Activated naive CD4-positive, alpha-beta T cell treated with anti-CD3 and anti-CD28 coated beads, Interleukin-2, amount 10 ng/mL, durations not matched to agents 7 days and 5 days (primary cell): ENCODE measurements around the gene SPCS2.
"Not testable (repeated sequence)": the region's sequence is repeated elsewhere in the genome, so short reads cannot be mapped to it uniquely, and the experiment has no call there.

Experiments
- CTCF ChIA-PET: fragments of 350-600 bp; sonication (Branson Sonifier 250); formaldehyde crosslinking; loops from one replicate; lab custom pipeline; 2021; ENCODE audit warnings: antibody characterized with exemption; lab: Charles Lee
- DNase-seq: peaks from one replicate; pipeline ENCODE4 v3.0.0-alpha.2; 2020
- H3K27ac Mint-ChIP-seq: one replicate; pipeline ENCODE4 v1.8.0; 2021; ENCODE audit warnings: mild to moderate bottlenecking, moderate library complexity, mixed read lengths
- H3K27me3 Mint-ChIP-seq: one replicate; pipeline ENCODE4 v1.8.0; 2021; ENCODE audit warnings: mild to moderate bottlenecking, mixed read lengths
- H3K36me3 Mint-ChIP-seq: one replicate; pipeline ENCODE4 v1.8.0; 2021; ENCODE audit warnings: mixed read lengths
- H3K4me1 Mint-ChIP-seq: one replicate; pipeline ENCODE4 v1.8.0; 2021; ENCODE audit warnings: mixed read lengths
- H3K4me3 Mint-ChIP-seq: one replicate; pipeline ENCODE4 v1.8.0; 2021; ENCODE audit warnings: mild to moderate bottlenecking, moderate library complexity, mixed read lengths
- H3K9me3 Mint-ChIP-seq: one replicate; pipeline ENCODE4 v1.8.0; 2021; ENCODE audit warnings: mixed read lengths

SPCS2 gene

GRCh38 chr11:74990941-74991340 is 41.9 kb downstream of the SPCS2 start:
- no peak for DNase-seq
- CTCF ChIA-PET: no interaction called here
- Mint-ChIP-seq H3K27me3 (peaks cover 3% of the 10 kb centered on the region), H3K9me3 (no peaks in the 10 kb centered on the region), H3K4me1 (peaks cover 28% of the 10 kb centered on the region), H3K36me3 (peaks cover 6% of the 10 kb centered on the region), H3K4me3 (no peak overlapping the region), H3K27ac (no peak overlapping the region)

DNA sequence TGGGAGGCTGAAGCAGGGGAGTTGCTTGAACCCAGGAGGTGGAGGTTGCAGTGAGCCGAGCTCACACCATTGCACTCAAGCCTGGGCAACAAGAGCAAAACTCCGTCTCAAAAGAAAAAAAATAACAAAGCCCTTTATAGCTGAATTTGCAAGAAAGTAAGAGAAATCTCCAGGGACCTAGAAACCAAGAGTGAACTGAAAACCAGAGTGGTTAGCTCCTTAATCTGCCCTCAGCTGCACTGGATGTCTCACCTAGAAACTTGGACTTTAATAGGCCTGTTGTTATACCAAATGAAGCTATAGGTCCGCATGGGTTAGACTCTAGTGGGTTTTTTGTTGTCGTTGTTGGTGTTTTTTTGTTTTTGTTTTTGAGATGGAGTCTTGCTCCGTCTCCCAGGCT is 43.8 kb downstream of the SPCS2 start:
- Mint-ChIP-seq H3K36me3 (peaks cover 7% of the 10 kb centered on the region), H3K4me3 (no peak overlapping the region), H3K4me1 (peaks cover 28% of the 10 kb centered on the region), H3K9me3 (no peaks in the 10 kb centered on the region), H3K27ac (no peak overlapping the region), H3K27me3 (peaks cover 3% of the 10 kb centered on the region)
- no peak for DNase-seq
- CTCF ChIA-PET: interaction anchor here (0.9 kb wide), 1 partner anchor 63 kb away, joined by 5 read pairs; no protein-coding TSS in a partner anchor

- H3K27me3 Mint-ChIP-seq: no peaks in the 10 kb centered on the region
- H3K9me3 Mint-ChIP-seq: no peaks in the 10 kb centered on the region
- H3K36me3 Mint-ChIP-seq: peaks cover 6% of the 10 kb centered on the region
- no peak overlapping the region for H3K27ac Mint-ChIP-seq
- DNase-seq: no peak
- no peak overlapping the region for H3K4me3 Mint-ChIP-seq
- CTCF ChIA-PET: no interaction called here
- H3K4me1 Mint-ChIP-seq: peaks cover 7% of the 10 kb centered on the region
These were observed 51.9 kb downstream of the SPCS2 start for GRCh38 chr11:75000975-75001354.

DNA sequence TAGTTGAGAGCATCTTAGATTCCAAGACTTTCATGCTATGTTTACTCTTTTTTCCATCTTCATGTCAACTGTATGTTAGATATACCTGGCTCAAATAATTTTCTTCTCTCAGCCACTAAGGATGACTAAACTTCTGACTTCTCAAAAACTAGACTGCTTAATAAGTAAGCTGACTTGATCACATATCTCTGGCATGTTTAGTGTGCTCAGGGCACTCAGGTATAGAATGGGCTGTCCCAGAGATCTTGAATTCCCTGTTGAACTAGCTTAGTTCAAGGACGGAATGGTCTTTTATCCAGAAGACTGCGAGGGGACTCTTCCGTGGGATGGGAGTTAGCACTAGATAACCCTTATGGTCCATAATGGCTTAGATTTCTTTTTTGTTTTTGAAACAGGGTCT is 52.6 kb downstream of the SPCS2 start:
- no peaks in the 10 kb centered on the region for H3K9me3 Mint-ChIP-seq
- peaks cover 7% of the 10 kb centered on the region for H3K4me1 Mint-ChIP-seq
- H3K4me3 Mint-ChIP-seq: no peak overlapping the region
- H3K36me3 Mint-ChIP-seq: peaks cover 12% of the 10 kb centered on the region
- CTCF ChIA-PET: interaction anchor here (0.6 to 1.4 kb wide), 2 partner anchors 21 to 137 kb away, joined by 3 to 5 read pairs; no protein-coding TSS in a partner anchor
- no peak overlapping the region for H3K27ac Mint-ChIP-seq
- DNase-seq: no peak
- no peaks in the 10 kb centered on the region for H3K27me3 Mint-ChIP-seq

- Mint-ChIP-seq H3K9me3 (no peaks in the 10 kb centered on the region), H3K4me1 (peaks cover 7% of the 10 kb centered on the region), H3K27me3 (no peaks in the 10 kb centered on the region), H3K4me3 (no peak overlapping the region), H3K36me3 (peaks cover 17% of the 10 kb centered on the region), H3K27ac (no peak overlapping the region)
- CTCF ChIA-PET: interaction anchor here (1.4 kb wide), 1 partner anchor 20 kb away, joined by 5 read pairs; no protein-coding TSS in a partner anchor
- DNase-seq: no peak
These were observed 53.5 kb downstream of the SPCS2 start for GRCh38 chr11:75002516-75002915.

DNA sequence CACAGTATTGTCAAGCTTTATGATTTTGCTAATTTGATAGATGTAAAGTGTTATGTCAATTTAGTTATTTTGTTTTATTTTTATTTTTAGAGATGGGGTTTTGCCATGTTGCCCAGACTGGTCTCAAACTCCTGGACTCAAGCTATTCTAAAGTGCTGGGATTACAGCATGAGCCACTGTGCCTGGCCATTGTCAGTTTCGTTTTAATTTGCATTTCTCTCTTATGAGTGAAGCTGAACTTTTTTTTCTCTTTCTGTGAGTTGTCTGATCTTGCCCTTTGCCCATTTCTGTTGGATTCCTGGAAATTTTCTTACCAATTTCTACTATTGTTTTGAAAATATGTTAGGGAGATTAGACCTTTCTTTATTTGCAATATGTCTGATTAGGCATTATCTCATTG is 55.1 kb downstream of the SPCS2 start:
- no peaks in the 10 kb centered on the region for H3K27me3 Mint-ChIP-seq
- peaks cover 7% of the 10 kb centered on the region for H3K4me1 Mint-ChIP-seq
- no peak for DNase-seq
- no peak overlapping the region for H3K27ac Mint-ChIP-seq
- peaks cover 22% of the 10 kb centered on the region for H3K36me3 Mint-ChIP-seq
- H3K4me3 Mint-ChIP-seq: no peak overlapping the region
- H3K9me3 Mint-ChIP-seq: no peaks in the 10 kb centered on the region
- CTCF ChIA-PET: interaction anchor here (0.7 kb wide), 1 partner anchor 18 kb away, joined by 5 read pairs; no protein-coding TSS in a partner anchor

DNA sequence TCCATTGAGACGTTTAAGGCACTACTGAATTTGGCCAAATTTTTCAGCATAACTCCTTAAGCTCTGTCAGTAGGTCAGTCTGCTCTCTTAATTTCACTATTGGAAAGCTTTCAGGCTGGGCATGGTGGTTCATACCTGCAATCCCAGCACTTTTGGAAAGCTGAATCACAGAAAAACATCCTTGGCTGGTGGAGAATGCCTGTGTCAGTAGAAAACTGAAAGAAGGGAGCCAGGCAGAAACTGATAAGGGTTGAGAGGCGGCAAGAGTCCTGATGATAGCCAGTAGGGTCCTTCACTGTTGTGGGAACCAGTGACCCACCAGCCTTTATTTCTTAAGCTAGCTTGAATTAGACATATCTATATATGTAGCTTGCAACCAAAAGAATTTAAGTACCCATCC is 62.3 kb downstream of the SPCS2 start:
- no peak for DNase-seq
- peaks cover 13% of the 10 kb centered on the region for H3K36me3 Mint-ChIP-seq
- H3K27me3 Mint-ChIP-seq: no peaks in the 10 kb centered on the region
- H3K4me3 Mint-ChIP-seq: no peak overlapping the region
- CTCF ChIA-PET: interaction anchor here (0.8 to 1.1 kb wide), 3 partner anchors 11 to 82 kb away, joined by 3 to 5 read pairs (median 4); no protein-coding TSS in a partner anchor
- H3K4me1 Mint-ChIP-seq: no peaks in the 10 kb centered on the region
- H3K9me3 Mint-ChIP-seq: no peaks in the 10 kb centered on the region
- no peak overlapping the region for H3K27ac Mint-ChIP-seq

GRCh38 chr11:75011872-75012271 is 62.8 kb downstream of the SPCS2 start:
- DNase-seq: no peak
- H3K9me3 Mint-ChIP-seq: no peaks in the 10 kb centered on the region
- no peak overlapping the region for H3K27ac Mint-ChIP-seq
- no peak overlapping the region for H3K4me3 Mint-ChIP-seq
- H3K27me3 Mint-ChIP-seq: no peaks in the 10 kb centered on the region
- H3K4me1 Mint-ChIP-seq: no peaks in the 10 kb centered on the region
- peaks cover 10% of the 10 kb centered on the region for H3K36me3 Mint-ChIP-seq
- CTCF ChIA-PET: interaction anchor here (0.8 to 1.4 kb wide), 5 partner anchors 11 to 237 kb away, joined by 3 to 4 read pairs (median 3); no protein-coding TSS in a partner anchor

DNA sequence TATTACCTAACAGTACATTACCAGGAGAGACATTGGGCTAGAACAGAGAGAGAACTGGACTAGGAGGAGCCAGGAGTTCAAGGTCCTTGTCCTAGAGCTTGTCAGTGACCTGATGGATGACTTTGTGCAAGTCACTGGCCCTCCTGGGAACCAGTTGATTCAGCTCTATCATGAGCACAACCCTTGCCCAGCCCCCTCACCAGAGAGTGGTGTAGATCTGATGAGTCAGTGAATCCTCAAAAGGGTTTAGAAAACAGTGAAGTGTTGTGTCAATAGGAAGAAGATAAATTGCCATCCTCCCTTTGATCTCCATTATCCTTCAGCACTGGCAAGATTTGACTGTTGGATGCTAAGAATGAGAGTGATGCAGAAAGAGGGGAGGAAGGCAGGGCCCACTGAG is 64.0 kb downstream of the SPCS2 start:
- CTCF ChIA-PET: interaction anchor here (0.8 to 1.4 kb wide), 4 partner anchors 10 to 235 kb away, joined by 3 to 4 read pairs (median 3); no protein-coding TSS in a partner anchor
- H3K36me3 Mint-ChIP-seq: peaks cover 4% of the 10 kb centered on the region
- H3K9me3 Mint-ChIP-seq: no peaks in the 10 kb centered on the region
- H3K4me3 Mint-ChIP-seq: no peak overlapping the region
- H3K27me3 Mint-ChIP-seq: no peaks in the 10 kb centered on the region
- no peak overlapping the region for H3K27ac Mint-ChIP-seq
- H3K4me1 Mint-ChIP-seq: no peaks in the 10 kb centered on the region
- DNase-seq: no peak

GRCh38 chr11:75014129-75014528 is 65.1 kb downstream of the SPCS2 start:
- H3K9me3 Mint-ChIP-seq: peaks cover 4% of the 10 kb centered on the region
- CTCF ChIA-PET: interaction anchor here (1.0 kb wide), 1 partner anchor 8 kb away, joined by 4 read pairs; no protein-coding TSS in a partner anchor
- peaks cover 4% of the 10 kb centered on the region for H3K36me3 Mint-ChIP-seq
- H3K27me3 Mint-ChIP-seq: no peaks in the 10 kb centered on the region
- H3K4me3 Mint-ChIP-seq: no peak overlapping the region
- no peak overlapping the region for H3K27ac Mint-ChIP-seq
- H3K4me1 Mint-ChIP-seq: no peaks in the 10 kb centered on the region
- DNase-seq: no peak

GRCh38 chr11:75019200-75019599 is 70.1 kb downstream of the SPCS2 start:
- DNase-seq, H3K4me1 Mint-ChIP-seq, H3K27ac Mint-ChIP-seq, H3K36me3 Mint-ChIP-seq, H3K27me3 Mint-ChIP-seq, CTCF ChIA-PET, H3K4me3 Mint-ChIP-seq, H3K9me3 Mint-ChIP-seq: not testable (repeated sequence)

DNA sequence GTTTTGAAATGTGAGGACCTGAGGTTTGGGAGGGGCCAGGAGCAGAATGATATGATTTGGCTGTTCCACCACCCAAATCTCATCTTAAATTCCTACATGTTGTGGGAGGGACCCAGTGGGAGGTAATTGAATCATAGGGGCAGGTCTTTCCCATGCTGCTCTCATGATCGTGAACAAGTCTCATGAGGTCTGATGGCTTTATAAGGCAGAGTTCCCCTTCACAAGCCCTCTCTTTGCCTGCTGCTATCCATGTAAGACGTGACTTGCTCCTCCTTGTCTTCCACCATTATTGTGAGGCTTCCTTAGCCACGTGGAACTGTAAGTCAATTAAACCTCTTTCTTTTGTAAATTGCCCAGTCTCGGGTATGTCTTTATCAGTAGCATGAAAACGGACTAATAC is 71.3 kb downstream of the SPCS2 start:
- not testable (repeated sequence) for DNase-seq, H3K4me1 Mint-ChIP-seq, H3K27ac Mint-ChIP-seq, H3K27me3 Mint-ChIP-seq, H3K4me3 Mint-ChIP-seq, H3K9me3 Mint-ChIP-seq, H3K36me3 Mint-ChIP-seq
- CTCF ChIA-PET: interaction anchor here (3.2 to 8.0 kb wide), 3 partner anchors 121 to 228 kb away, joined by 18 to 66 read pairs (median 27); no protein-coding TSS in a partner anchor

GRCh38 chr11:75022296-75022695 is 73.2 kb downstream of the SPCS2 start:
- no peaks in the 10 kb centered on the region for H3K4me1 Mint-ChIP-seq
- no peak overlapping the region for H3K27ac Mint-ChIP-seq

GRCh38 chr11:75022759-75023396 is 73.8 kb downstream of the SPCS2 start:
- no peaks in the 10 kb centered on the region for H3K4me1 Mint-ChIP-seq
- CTCF ChIA-PET: interaction anchor here (0.6 to 8.0 kb wide), 31 partner anchors 9 to 248 kb away, joined by 3 to 66 read pairs (median 5); partner anchors contain the start of gene NEU3
- H3K27ac Mint-ChIP-seq: no peak overlapping the region
- H3K9me3 Mint-ChIP-seq: peaks cover 4% of the 10 kb centered on the region
- peak; percentile 85 for DNase-seq
- peaks cover 4% of the 10 kb centered on the region for H3K36me3 Mint-ChIP-seq
- H3K27me3 Mint-ChIP-seq: no peaks in the 10 kb centered on the region
- H3K4me3 Mint-ChIP-seq: no peak overlapping the region

More at GRCh38 chr11:75022296-75022695, 73.2 kb downstream of the SPCS2 start:
- CTCF ChIA-PET: interaction anchor here (0.6 to 8.0 kb wide), 31 partner anchors 9 to 249 kb away, joined by 3 to 66 read pairs (median 5); partner anchors contain the start of gene NEU3
- Mint-ChIP-seq H3K4me3 (no peak overlapping the region), H3K27me3 (no peaks in the 10 kb centered on the region), H3K36me3 (peaks cover 4% of the 10 kb centered on the region), H3K9me3 (peaks cover 4% of the 10 kb centered on the region)
- no peak for DNase-seq
